Psoas muscle (tissue), 8 donors: Measurements from ENCODE around the gene CHI3L1. TPM values are rescaled to one million over a fixed set of nuclear protein-coding genes. Genes with fewer than 3 reads are reported as not detected.

Experiments
- ATAC-seq, 4 donors: fragments of 200-7000 bp; cut with Tn5 transposase; one replicate each; pipeline ENCODE4 v1.9.1; 2020; ENCODE audit warnings: moderate library complexity in 3 of 4, mild to moderate bottlenecking in 2 of 4
- DNase-seq, 2 donors: peaks; one replicate each; pipeline ENCODE4 v3.0.0-alpha.2; 2020
- H3K27ac ChIP-seq: fragments of 200-600 bp; one replicate; pipeline ENCODE4 v1.8.0; 2022
- H3K27me3 ChIP-seq, 3 donors: fragments of 200-600 bp in 1 of 3; one replicate each; pipeline versions ENCODE4 v1.6.1 to v1.8.0; 2013 to 2022; ENCODE audit warnings: low read length in 2 of 3, mild to moderate bottlenecking in 2 of 3, moderate library complexity in 1 of 3; ENCODE audit not compliant: insufficient read depth in 3 of 3
- H3K36me3 ChIP-seq, 2 donors: fragments of 200-600 bp in 1 of 2; one replicate each; pipeline versions ENCODE4 v1.6.1 to v1.8.0; 2013 to 2022; ENCODE audit warnings: low read depth in 1 of 2, mild to moderate bottlenecking in 1 of 2, moderate library complexity in 1 of 2; ENCODE audit not compliant: insufficient read depth in 1 of 2
- H3K4me1 ChIP-seq: fragments of 200-600 bp; one replicate; pipeline ENCODE4 v1.8.0; 2022
- H3K4me3 ChIP-seq: fragments of 200-600 bp; one replicate; pipeline ENCODE4 v1.8.0; 2022; ENCODE audit warnings: mild to moderate bottlenecking
- H3K9me3 ChIP-seq: fragments of 200-600 bp; one replicate; pipeline ENCODE4 v1.8.0; 2022
- WGBS, 3 donors: extraction: QIAGEN DNeasy Blood & Tissue Kit; methylation state at CpG; one replicate each; pipeline versions ENCODE4 v1.1.6 to v1.1.7; 2013; 5-methylcytosine and 5-hydroxymethylcytosine counted together
- intact Hi-C, 2 donors: fragments of 100-400 bp; cut with DNase I; formaldehyde crosslinking; loops; one replicate each; pipeline versions ENCODE4 v1.11.0 to v1.14.2; 2022
- polyA plus RNA-seq, 3 donors: library from polyadenylated mRNA; stranded (reverse); fragments of 200-250 nt; gene quantifications; one replicate each; pipeline ENCODE4 v1.2.3, GENCODE V29; 2013
- total RNA-seq, 4 donors: library from RNA; stranded (reverse); fragmentation: NEBNext Ultra II Directional in 2 of 4; extraction: Animal tissue kit (Norgen Biotek cat#: 25700) in 2 of 4; gene quantifications; one replicate each; pipeline versions ENCODE4 v1.2.1 to v1.2.4, GENCODE V29; 2021 to 2023
- TF ChIP-seq, protein P1 (sequence below): fragments of 200-600 bp; IDR thresholded peaks from one replicate; pipeline ENCODE4 v1.8.0; 2022; ENCODE audit warnings: antibody characterized with exemption
- donor health status: healthy with polysubstance abuse.
- donor health status: DM: no; HTN: no; CAD: no; lungs with moderate emphysema.
- donor health status: Bipolar disorder and iron deficiency.
- donor health status: healthy.
- donor health status: DM: yes; HTN: yes; CAD: no.
- donor health status: DM: no; HTN: no; CAD: no.
- donor health status: DM: no; HTN: no; CAD: no.
- donor health status: DM: yes; HTN: yes; CAD: no.

CHI3L1 gene
- total and polyA plus RNA-seq, 7 donors = 1.7 to 156 (median 9.9) TPM

DNA sequence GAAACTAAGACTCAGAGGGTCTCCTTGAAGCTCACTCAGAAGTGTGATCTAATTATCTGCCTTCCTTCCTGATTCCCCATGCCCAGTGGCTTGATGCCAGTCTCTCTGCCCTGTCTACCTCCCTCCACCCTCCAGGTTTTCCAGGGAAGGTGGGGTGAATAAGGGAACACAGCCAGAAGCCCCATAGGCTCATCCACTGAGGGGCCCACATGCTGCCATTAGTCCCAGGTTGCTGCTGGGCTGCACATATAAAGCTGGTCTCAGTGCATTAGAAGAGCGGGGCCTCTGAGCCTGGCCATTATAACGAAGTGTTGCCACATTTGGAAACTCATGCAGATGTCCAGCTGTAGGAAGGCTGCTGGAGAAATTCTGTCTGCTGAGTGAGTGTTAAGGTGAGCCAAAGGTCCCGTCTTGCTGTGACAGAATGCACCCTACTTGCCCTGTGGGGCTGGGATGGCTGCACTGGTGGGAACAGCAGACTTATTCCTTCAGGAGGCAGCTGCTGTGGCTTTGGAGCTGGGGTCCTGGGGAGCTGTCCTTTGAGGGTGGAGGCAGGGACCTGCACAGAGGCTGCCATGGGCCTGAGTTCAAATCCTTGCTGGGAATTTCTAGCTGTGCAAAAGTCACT is 56.0 kb downstream of the CHI3L1 start:
- TF ChIP-seq, protein P1, sequence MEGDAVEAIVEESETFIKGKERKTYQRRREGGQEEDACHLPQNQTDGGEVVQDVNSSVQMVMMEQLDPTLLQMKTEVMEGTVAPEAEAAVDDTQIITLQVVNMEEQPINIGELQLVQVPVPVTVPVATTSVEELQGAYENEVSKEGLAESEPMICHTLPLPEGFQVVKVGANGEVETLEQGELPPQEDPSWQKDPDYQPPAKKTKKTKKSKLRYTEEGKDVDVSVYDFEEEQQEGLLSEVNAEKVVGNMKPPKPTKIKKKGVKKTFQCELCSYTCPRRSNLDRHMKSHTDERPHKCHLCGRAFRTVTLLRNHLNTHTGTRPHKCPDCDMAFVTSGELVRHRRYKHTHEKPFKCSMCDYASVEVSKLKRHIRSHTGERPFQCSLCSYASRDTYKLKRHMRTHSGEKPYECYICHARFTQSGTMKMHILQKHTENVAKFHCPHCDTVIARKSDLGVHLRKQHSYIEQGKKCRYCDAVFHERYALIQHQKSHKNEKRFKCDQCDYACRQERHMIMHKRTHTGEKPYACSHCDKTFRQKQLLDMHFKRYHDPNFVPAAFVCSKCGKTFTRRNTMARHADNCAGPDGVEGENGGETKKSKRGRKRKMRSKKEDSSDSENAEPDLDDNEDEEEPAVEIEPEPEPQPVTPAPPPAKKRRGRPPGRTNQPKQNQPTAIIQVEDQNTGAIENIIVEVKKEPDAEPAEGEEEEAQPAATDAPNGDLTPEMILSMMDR = no peak
- DNase-seq (no peak), ATAC-seq (peak in 1 of 4 donors; percentile 21)
- intact Hi-C loops = no loop called here
- peaks cover 0 to 5% of the 10 kb centered on the region in 2 donors for H3K36me3 ChIP-seq
- H3K4me1 ChIP-seq = peaks cover 42% of the 10 kb centered on the region
- WGBS, 3 donors = 46 to 66% (median 52%) methylated on average over 3 of the region's 3 CpGs
- H3K27ac ChIP-seq = peak overlapping the region; percentile 1
- no peak overlapping the region for H3K4me3 ChIP-seq
- no peaks in the 10 kb centered on the region for H3K9me3 ChIP-seq
- H3K27me3 ChIP-seq = peaks cover 0 to under 1% (median 0%) of the 10 kb centered on the region in 3 donors

DNA sequence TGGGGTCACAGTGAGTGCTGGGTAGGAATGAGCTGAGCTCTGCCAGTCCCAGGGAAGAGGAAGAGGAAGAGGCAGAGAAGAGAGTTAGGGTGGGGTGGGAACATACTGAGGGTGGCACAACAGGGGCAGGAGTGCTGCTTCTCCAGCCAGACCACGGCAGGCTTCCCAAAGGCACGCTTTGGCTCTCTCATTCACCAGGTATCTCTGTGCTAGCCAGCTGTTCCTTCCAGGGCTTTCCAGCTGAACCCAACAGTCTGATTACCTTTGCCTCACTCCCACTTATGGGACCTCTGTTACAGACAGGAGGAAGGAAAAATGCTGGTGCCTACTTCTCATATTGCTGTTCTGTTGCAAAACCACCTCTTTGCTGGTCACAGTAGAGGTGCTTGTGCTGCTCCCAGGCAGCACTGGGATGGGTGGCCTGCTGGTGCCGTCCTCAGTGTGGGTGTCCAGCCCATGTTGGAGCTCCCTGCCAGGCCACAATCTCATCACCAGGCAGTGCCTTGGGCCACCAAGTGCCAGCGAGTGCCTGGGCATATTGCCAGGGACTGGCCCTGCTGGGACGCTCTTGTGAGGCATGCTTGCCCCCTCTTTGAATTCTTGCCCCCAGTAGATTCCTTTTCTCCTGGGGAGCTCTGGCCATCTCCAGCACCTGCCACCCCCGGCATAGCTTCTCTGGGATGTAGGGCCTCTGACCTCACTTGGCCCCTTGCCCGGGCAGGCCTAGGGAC is 56.8 kb downstream of the CHI3L1 start:
- ATAC-seq = peak; percentile 66 to 79 (median 74)
- DNase-seq = peak; percentile 67 to 77
- 20 to 26% (median 25%) methylated on average over 7 of the region's 7 CpGs for WGBS, 3 donors
- TF ChIP-seq, protein P1 = no peak
- H3K27me3 ChIP-seq = peaks cover 0 to 8% (median 2%) of the 10 kb centered on the region in 3 donors
- peaks cover 0 to 4% of the 10 kb centered on the region in 2 donors for H3K36me3 ChIP-seq
- peak overlapping the region; percentile 73 for H3K4me3 ChIP-seq
- peak overlapping the region; percentile 55 for H3K27ac ChIP-seq
- intact Hi-C loops = loop anchor here in 1 of 2 donors (5.0 kb wide), 1 partner anchor 42 kb away; the partner anchor contains the start of gene MYOG
- no peaks in the 10 kb centered on the region for H3K9me3 ChIP-seq
- peaks cover 42% of the 10 kb centered on the region for H3K4me1 ChIP-seq

Other genes with a start within 250 kb of the CHI3L1 start
- gene ADIPOR1, start 228.4 kb downstream of the CHI3L1 start, total RNA-seq = 10 to 100 TPM; 64.4 to 91.0 (median 72.1) TPM
- 100 to 1,000 TPM in 1 of 3 donors, 10 to 100 TPM in 2; 75.3 to 127 (median 95.8) TPM for gene ADIPOR1, start 228.4 kb downstream of the CHI3L1 start, polyA plus RNA-seq
- gene CYB5R1, start 219.4 kb downstream of the CHI3L1 start, total RNA-seq = 100 to 1,000 TPM; 395 to 772 (median 630) TPM
- gene CYB5R1, start 219.4 kb downstream of the CHI3L1 start, polyA plus RNA-seq = 100 to 1,000 TPM; 255 to 500 (median 354) TPM
- 10 to 100 TPM; 17.1 to 25.6 (median 19.2) TPM for gene TMEM183A, start 179.3 kb downstream of the CHI3L1 start, total RNA-seq
- gene TMEM183A, start 179.3 kb downstream of the CHI3L1 start, polyA plus RNA-seq = 10 to 100 TPM; 19.0 to 33.9 (median 29.9) TPM
- gene PPFIA4, start 160.2 kb downstream of the CHI3L1 start, total RNA-seq = 10 to 100 TPM; 29.1 to 99.8 (median 51.5) TPM
- gene PPFIA4, start 160.2 kb downstream of the CHI3L1 start, polyA plus RNA-seq = 10 to 100 TPM in 2 of 3 donors, 1 to 10 TPM in 1; 8.3 to 28.3 (median 14.1) TPM
- 100 to 1,000 TPM in 3 of 4 donors, 10 to 100 TPM in 1; 42.9 to 451 (median 253) TPM for gene MYOG, start 100.7 kb downstream of the CHI3L1 start, total RNA-seq
- gene MYOG, start 100.7 kb downstream of the CHI3L1 start, polyA plus RNA-seq = 100 to 1,000 TPM in 1 of 3 donors, 10 to 100 TPM in 1, 1 to 10 TPM in 1; 9.7 to 160 (median 59.7) TPM
- gene ADORA1, start 59.0 kb downstream of the CHI3L1 start, total RNA-seq = 10 to 100 TPM in 1 of 4 donors, 1 to 10 TPM in 3; 1.2 to 10.4 (median 6.1) TPM
- 1 to 10 TPM; 1.1 to 1.8 (median 1.3) TPM for gene ADORA1, start 59.0 kb downstream of the CHI3L1 start, polyA plus RNA-seq
- 100 to 1,000 TPM in 3 of 4 donors, 10 to 100 TPM in 1; 18.0 to 882 (median 334) TPM for gene MYBPH, start 10.9 kb downstream of the CHI3L1 start, total RNA-seq
- 10 to 100 TPM; 20.6 to 39.1 (median 33.4) TPM for gene MYBPH, start 10.9 kb downstream of the CHI3L1 start, polyA plus RNA-seq
- gene CHIT1, start 43.0 kb upstream of the CHI3L1 start, total RNA-seq = under 1 TPM in 2 of 4 donors, not detected in 2; 0.08 to 0.27 TPM
- gene CHIT1, start 43.0 kb upstream of the CHI3L1 start, polyA plus RNA-seq = under 1 TPM in 2 of 3 donors, not detected in 1; 0.04 to 0.10 TPM
- gene BTG2, start 118.8 kb upstream of the CHI3L1 start, total RNA-seq = 100 to 1,000 TPM in 3 of 4 donors, 10 to 100 TPM in 1; 83.0 to 360 (median 224) TPM
- 100 to 1,000 TPM in 1 of 3 donors, 10 to 100 TPM in 2; 17.6 to 119 (median 60.4) TPM for gene BTG2, start 118.8 kb upstream of the CHI3L1 start, polyA plus RNA-seq
- gene FMOD, start 164.4 kb upstream of the CHI3L1 start, total RNA-seq = 1 to 10 TPM; 3.6 to 9.6 (median 5.8) TPM
- 1 to 10 TPM; 3.0 to 4.6 (median 3.8) TPM for gene FMOD, start 164.4 kb upstream of the CHI3L1 start, polyA plus RNA-seq